ENCODE measurements around the gene SLC17A9. TPM values are rescaled to one million over a fixed set of nuclear protein-coding genes. Genes with fewer than 3 reads are reported as not detected.

The SLC17A9 gene
- total and polyA plus RNA-seq, 7 experiments from 2014 or later: 0.44 to 12.6 (median 3.5) TPM

- no peaks in the 10 kb centered on the region for H3K36me3 ChIP-seq (ENCODE audit: control insufficient read depth in 2 of 3, insufficient read depth in 3 of 3, low read length in 3 of 3)
- no peaks in the 10 kb centered on the region for H3K36me3 Mint-ChIP-seq
- no peak overlapping the region for H3K27ac Mint-ChIP-seq
- no peak overlapping the region for H3K4me3 Mint-ChIP-seq
- H3K27ac ChIP-seq (ENCODE audit: low read depth, low read length): no peak overlapping the region
- DNase-seq (no peak), ATAC-seq (no peak)
- POLR2A ChIA-PET: no interaction called here
- peaks cover 0 to 15% (median 9%) of the 10 kb centered on the region in 7 donors for H3K4me1 Mint-ChIP-seq
- H3K27me3 ChIP-seq (ENCODE audit: control insufficient read depth in 2 of 2, insufficient read depth in 2 of 2, low read length in 2 of 2): no peaks in the 10 kb centered on the region
- H3K4me1 ChIP-seq (ENCODE audit: control insufficient read depth in 2 of 2, insufficient read depth in 2 of 2, low read length in 2 of 2): peaks cover 3 to 5% of the 10 kb centered on the region in 2 donors
- H3K9me3 Mint-ChIP-seq: no peaks in the 10 kb centered on the region
- H3K4me3 ChIP-seq (ENCODE audit: low read length): no peak overlapping the region
- CTCF ChIA-PET: no interaction called here
- no peaks in the 10 kb centered on the region for H3K9me3 ChIP-seq (ENCODE audit: control insufficient read depth in 2 of 3, low read length in 3 of 3)
- intact Hi-C loops (cut with micrococcal nuclease): no loop called here
- peaks cover 0 to 26% (median 6%) of the 10 kb centered on the region in 5 donors for H3K27me3 Mint-ChIP-seq
Observed at GRCh38 chr20:62987114-62987513, 34.6 kb downstream of the SLC17A9 start.

- no peaks in the 10 kb centered on the region for H3K9me3 Mint-ChIP-seq
- Histone ChIP-seq H3K9me3 (ENCODE audit: control insufficient read depth in 2 of 3, low read length in 3 of 3) (no peaks in the 10 kb centered on the region), H3K27ac (ENCODE audit: low read depth, low read length) (no peak overlapping the region), H3K4me3 (ENCODE audit: low read length) (peak overlapping the region; percentile 47), H3K4me1 (ENCODE audit: control insufficient read depth in 2 of 2, insufficient read depth in 2 of 2, low read length in 2 of 2) (peaks cover 0 to 5% of the 10 kb centered on the region in 2 donors), H3K27me3 (ENCODE audit: control insufficient read depth in 2 of 2, insufficient read depth in 2 of 2, low read length in 2 of 2) (no peaks in the 10 kb centered on the region), H3K36me3 (ENCODE audit: control insufficient read depth in 2 of 3, insufficient read depth in 3 of 3, low read length in 3 of 3) (no peaks in the 10 kb centered on the region)
- intact Hi-C loops (cut with micrococcal nuclease): no loop called here
- H3K36me3 Mint-ChIP-seq: no peaks in the 10 kb centered on the region
- ChIA-PET POLR2A (no interaction called here), CTCF (no interaction called here)
- ATAC-seq (peak; percentile 57), DNase-seq (peak in 1 of 9 donors; percentile 23)
- peaks cover 0 to 18% (median 3%) of the 10 kb centered on the region in 5 donors for H3K27me3 Mint-ChIP-seq
- peaks cover 0 to 10% (median 4%) of the 10 kb centered on the region in 7 donors for H3K4me1 Mint-ChIP-seq
- peak overlapping the region in 6 of 9 donors; percentile 25 to 85 (median 77) for H3K27ac Mint-ChIP-seq
- peak overlapping the region; percentile 71 to 95 (median 84) for H3K4me3 Mint-ChIP-seq
Observed at GRCh38 chr20:62989201-62989601, 36.7 kb downstream of the SLC17A9 start.

GRCh38 chr20:62990306-62990825 is 37.9 kb downstream of the SLC17A9 start:
- no peak overlapping the region for H3K27ac Mint-ChIP-seq
- peaks cover 0 to 10% (median 4%) of the 10 kb centered on the region in 7 donors for H3K4me1 Mint-ChIP-seq
- no peaks in the 10 kb centered on the region for H3K9me3 Mint-ChIP-seq
- Histone ChIP-seq H3K27ac (ENCODE audit: low read depth, low read length) (no peak overlapping the region), H3K4me1 (ENCODE audit: control insufficient read depth in 2 of 2, insufficient read depth in 2 of 2, low read length in 2 of 2) (peaks cover 0 to 5% of the 10 kb centered on the region in 2 donors), H3K4me3 (ENCODE audit: low read length) (no peak overlapping the region), H3K9me3 (ENCODE audit: control insufficient read depth in 2 of 3, low read length in 3 of 3) (no peaks in the 10 kb centered on the region), H3K36me3 (ENCODE audit: control insufficient read depth in 2 of 3, insufficient read depth in 3 of 3, low read length in 3 of 3) (no peaks in the 10 kb centered on the region), H3K27me3 (ENCODE audit: control insufficient read depth in 2 of 2, insufficient read depth in 2 of 2, low read length in 2 of 2) (no peaks in the 10 kb centered on the region)
- CTCF ChIA-PET: no interaction called here
- POLR2A ChIA-PET: no interaction called here
- intact Hi-C loops (cut with micrococcal nuclease): no loop called here
- DNase-seq: no peak
- no peaks in the 10 kb centered on the region for H3K36me3 Mint-ChIP-seq
- H3K27me3 Mint-ChIP-seq: peaks cover 0 to 13% (median 3%) of the 10 kb centered on the region in 5 donors
- H3K4me3 Mint-ChIP-seq: peak overlapping the region in 1 of 10 donors; percentile 13
- no peak for ATAC-seq

- intact Hi-C loops (cut with micrococcal nuclease): no loop called here
- POLR2A ChIA-PET: no interaction called here
- no peaks in the 10 kb centered on the region for H3K27me3 ChIP-seq (ENCODE audit: control insufficient read depth in 2 of 2, insufficient read depth in 2 of 2, low read length in 2 of 2)
- H3K4me3 ChIP-seq (ENCODE audit: low read length): no peak overlapping the region
- DNase-seq: no peak
- Mint-ChIP-seq H3K4me1 (peaks cover 0 to 10% (median 4%) of the 10 kb centered on the region in 7 donors), H3K4me3 (no peak overlapping the region), H3K27ac (no peak overlapping the region), H3K27me3 (peaks cover 0 to 14% (median 1%) of the 10 kb centered on the region in 5 donors), H3K9me3 (no peaks in the 10 kb centered on the region), H3K36me3 (no peaks in the 10 kb centered on the region)
- no peak overlapping the region for H3K27ac ChIP-seq (ENCODE audit: low read depth, low read length)
- H3K36me3 ChIP-seq (ENCODE audit: control insufficient read depth in 2 of 3, insufficient read depth in 3 of 3, low read length in 3 of 3): no peaks in the 10 kb centered on the region
- H3K4me1 ChIP-seq (ENCODE audit: control insufficient read depth in 2 of 2, insufficient read depth in 2 of 2, low read length in 2 of 2): peaks cover 0 to 5% of the 10 kb centered on the region in 2 donors
- no peaks in the 10 kb centered on the region for H3K9me3 ChIP-seq (ENCODE audit: control insufficient read depth in 2 of 3, low read length in 3 of 3)
- CTCF ChIA-PET: no interaction called here
- ATAC-seq: no peak
Observed at GRCh38 chr20:62991196-62991807, 38.8 kb downstream of the SLC17A9 start.

GRCh38 chr20:62991863-62992262 is 39.4 kb downstream of the SLC17A9 start:
- Mint-ChIP-seq H3K27me3 (peaks cover 0 to 16% (median 5%) of the 10 kb centered on the region in 5 donors), H3K4me3 (no peak overlapping the region), H3K36me3 (no peaks in the 10 kb centered on the region), H3K9me3 (no peaks in the 10 kb centered on the region), H3K4me1 (peaks cover 0 to 10% (median 4%) of the 10 kb centered on the region in 7 donors), H3K27ac (no peak overlapping the region)
- Histone ChIP-seq H3K4me3 (ENCODE audit: low read length) (no peak overlapping the region), H3K27ac (ENCODE audit: low read depth, low read length) (no peak overlapping the region), H3K36me3 (ENCODE audit: control insufficient read depth in 2 of 3, insufficient read depth in 3 of 3, low read length in 3 of 3) (no peaks in the 10 kb centered on the region), H3K27me3 (ENCODE audit: control insufficient read depth in 2 of 2, insufficient read depth in 2 of 2, low read length in 2 of 2) (no peaks in the 10 kb centered on the region), H3K9me3 (ENCODE audit: control insufficient read depth in 2 of 3, low read length in 3 of 3) (no peaks in the 10 kb centered on the region), H3K4me1 (ENCODE audit: control insufficient read depth in 2 of 2, insufficient read depth in 2 of 2, low read length in 2 of 2) (peaks cover 0 to 5% of the 10 kb centered on the region in 2 donors)
- ATAC-seq: no peak
- intact Hi-C loops (cut with micrococcal nuclease): no loop called here
- DNase-seq: no peak
- ChIA-PET POLR2A (no interaction called here), CTCF (no interaction called here)

- Histone ChIP-seq H3K9me3 (ENCODE audit: control insufficient read depth in 2 of 3, low read length in 3 of 3) (no peaks in the 10 kb centered on the region), H3K4me1 (ENCODE audit: control insufficient read depth in 2 of 2, insufficient read depth in 2 of 2, low read length in 2 of 2) (peaks cover 0 to 2% of the 10 kb centered on the region in 2 donors), H3K27me3 (ENCODE audit: control insufficient read depth in 2 of 2, insufficient read depth in 2 of 2, low read length in 2 of 2) (no peaks in the 10 kb centered on the region), H3K36me3 (ENCODE audit: control insufficient read depth in 2 of 3, insufficient read depth in 3 of 3, low read length in 3 of 3) (no peaks in the 10 kb centered on the region), H3K27ac (ENCODE audit: low read depth, low read length) (no peak overlapping the region), H3K4me3 (ENCODE audit: low read length) (no peak overlapping the region)
- Mint-ChIP-seq H3K27ac (no peak overlapping the region), H3K9me3 (peaks cover 0 to 2% (median 0%) of the 10 kb centered on the region in 11 donors), H3K4me3 (no peak overlapping the region), H3K36me3 (no peaks in the 10 kb centered on the region), H3K27me3 (peaks cover 0 to 27% (median 16%) of the 10 kb centered on the region in 5 donors), H3K4me1 (peaks cover 0 to 7% (median 6%) of the 10 kb centered on the region in 7 donors)
- CTCF ChIA-PET: interaction anchor here (1.7 kb wide), 1 partner anchor 21 kb away, joined by 5 read pairs; no protein-coding TSS in a partner anchor
- no peak for DNase-seq
- no peak for ATAC-seq
- intact Hi-C loops (cut with micrococcal nuclease): no loop called here
- POLR2A ChIA-PET: interaction anchor here (1.2 kb wide), 1 partner anchor 45 kb away, joined by 4 read pairs; no protein-coding TSS in a partner anchor
Observed at GRCh38 chr20:62993856-62994494, 41.5 kb downstream of the SLC17A9 start.
